ENCODE data around the gene EP400. TPM values are rescaled to one million over a fixed set of nuclear protein-coding genes. Genes with fewer than 3 reads are reported as not detected.

The EP400 gene
- total and polyA plus RNA-seq, 2 of the 4 experiments (the other 2 are of a cell fraction): 4.3 to 11.4 TPM

GRCh38 chr12:132102297-132102696 lies 152.6 kb downstream of the EP400 start:
- Histone ChIP-seq H3K4me2 (ENCODE audit: low read depth, low read length) (no peak overlapping the region), H3K79me1 (ENCODE audit: low read depth in 1 of 2, low read length in 2 of 2) (peaks cover 0 to 10% of the 10 kb centered on the region in 2 experiments; a peak in 2 of 4 replicates), H4K20me1 (ENCODE audit: insufficient read depth, low read length) (no peaks in the 10 kb centered on the region; the same call in none of the 2 replicates), H4K91ac (ENCODE audit: insufficient read depth, low read depth, low read length) (no peak overlapping the region), H3K18ac (ENCODE audit: low read depth, low read length) (no peak overlapping the region), H3K27ac (ENCODE audit: insufficient read depth, low read length) (no peak overlapping the region), H2AK5ac (ENCODE audit: low read depth, low read length) (no peak overlapping the region), H3K4me3 (ENCODE audit: insufficient read depth, low read depth, low read length) (no peak overlapping the region), H2BK5ac (ENCODE audit: low read depth, low read length, poor library complexity, severe bottlenecking) (no peak overlapping the region), H2AK9ac (replicated peaks; ENCODE audit: low read depth, low read length, poor library complexity) (no peak overlapping the region), H3K23ac (ENCODE audit: low read depth, low read length) (no peak overlapping the region), H4K8ac (ENCODE audit: low read depth in 2 of 2, low read length in 2 of 2) (no peak overlapping the region), H4K5ac (ENCODE audit: low read depth, low read length) (no peak overlapping the region), H3K14ac (replicated peaks; ENCODE audit: low read depth, low read length) (no peak overlapping the region), H3K9me1 (ENCODE audit: insufficient read depth, low read length) (0 out of 2 replicates have a peak, but pooled peaks cover 3% of the 10 kb centered on the region), H3K4ac (ENCODE audit: low read depth, low read length) (no peak overlapping the region), H3K9ac (ENCODE audit: low read depth, low read length) (no peak overlapping the region), H3K9me3 (ENCODE audit: control insufficient read depth, insufficient read depth, low read length) (no peaks in the 10 kb centered on the region), H2BK20ac (ENCODE audit: low read depth, low read length) (no peak overlapping the region), H2BK15ac (ENCODE audit: low read depth, low read length) (no peak overlapping the region), H3K27me3 (ENCODE audit: control insufficient read depth, insufficient read depth, low read length) (no peaks in the 10 kb centered on the region), H3K56ac (ENCODE audit: extremely low read depth, insufficient read depth, low read length) (no peak overlapping the region), H2BK120ac (ENCODE audit: low read depth, low read length) (no peak overlapping the region), H2AFZ (replicated peaks; ENCODE audit: low read length, poor library complexity) (no peak overlapping the region), H3K36me3 (ENCODE audit: control insufficient read depth, insufficient read depth, low read length) (peaks cover 14% of the 10 kb centered on the region; the same call in 1 of the 2 replicates), H3K4me1 (ENCODE audit: control insufficient read depth, insufficient read depth, low read length) (peaks cover 2% of the 10 kb centered on the region; the same call in 1 of the 2 replicates)
- ATAC-seq (ENCODE audit: low read depth) (no peak), DNase-seq (no peak)
- intact Hi-C loops (cut with micrococcal nuclease): no loop called here
- CTCF ChIA-PET: no interaction called here
- dilution Hi-C loops (cut with HindIII; ENCODE audit: low sequenced_read_pairs, unreplicated experiment): no loop called here
- TF ChIP-seq CHD1 (IDR thresholded peaks at IDR 0.05; ENCODE audit: low read depth, low read length): no peak
- TF ChIP-seq SMC3 (IDR thresholded peaks at IDR 0.05; ENCODE audit: low read depth, low read length): no peak
- no peak for TF ChIP-seq BHLHE40 (IDR thresholded peaks at IDR 0.05; ENCODE audit: low read depth, low read length)
- no peak for TF ChIP-seq MXI1 (IDR thresholded peaks at IDR 0.05; ENCODE audit: borderline replicate concordance, low read depth, low read length)
- no peak for TF ChIP-seq POLR2A (IDR thresholded peaks at IDR 0.05; ENCODE audit: low read depth, low read length)
- no peak for TF ChIP-seq ELK1 (IDR thresholded peaks at IDR 0.05; ENCODE audit: borderline replicate concordance, low read depth, low read length)
- TF ChIP-seq MAZ (IDR thresholded peaks at IDR 0.05; ENCODE audit: borderline replicate concordance, low read depth, low read length): no peak
- no peak for TF ChIP-seq MAFK (IDR thresholded peaks at IDR 0.05; ENCODE audit: low read depth, low read length)
- no peak for TF ChIP-seq CEBPB (IDR thresholded peaks at IDR 0.05; ENCODE audit: low read depth, low read length)
- no peak for TF ChIP-seq FOS (IDR thresholded peaks at IDR 0.05; ENCODE audit: low read depth, low read length)
- no peak for TF ChIP-seq NFE2L2 (IDR thresholded peaks at IDR 0.05; ENCODE audit: low read depth, low read length)
- TF ChIP-seq USF2 (IDR thresholded peaks at IDR 0.05; ENCODE audit: low read depth, low read length): no peak
- no peak for TF ChIP-seq CTCF (conservative IDR thresholded peaks at IDR 0.05; ENCODE audit: low read depth, low read length)
- TF ChIP-seq RCOR1 (IDR thresholded peaks at IDR 0.05; ENCODE audit: insufficient replicate concordance, low read length): no peak
- in situ Hi-C loops (cut with MboI; ENCODE audit: low sequenced_read_pairs): no loop called here
- POLR2A ChIA-PET (ENCODE audit: unreplicated experiment): no interaction called here
- no TSS peak for BruUV-seq (replicated peaks)
- WGBS, 2 experiments (ENCODE audit: extremely low coverage in 2 of 2, insufficient read length in 1 of 2): 40% methylated on average over 1 of the region's 9 CpGs; no CpG with 5 or more reads in 1 of the 2 experiments
